Adipocyte (in vitro differentiated cells): ENCODE results near the gene MAP1LC3B.
"Not testable (repeated sequence)": the region's sequence is repeated elsewhere in the genome, so short reads cannot be mapped to it uniquely, and the experiment has no call there.

Source experiments
- DNase-seq: peaks from one replicate; pipeline ENCODE4 v3.0.0-alpha.2; 2015; ENCODE audit warnings: low read depth
- H3K27me3 ChIP-seq: replicated peaks from 2 replicates; pipeline ENCODE4 v1.7.0; 2013; ENCODE audit warnings: mild to moderate bottlenecking, low read length, moderate library complexity; ENCODE audit not compliant: control insufficient read depth, insufficient read depth
- H3K36me3 ChIP-seq: 2 replicates; pipeline ENCODE4 v1.7.0; 2013; ENCODE audit warnings: low read length, mild to moderate bottlenecking, moderate library complexity; ENCODE audit not compliant: control insufficient read depth, insufficient read depth, severe bottlenecking
- H3K4me1 ChIP-seq: 2 replicates; pipeline ENCODE4 v1.7.0; 2013; ENCODE audit warnings: mild to moderate bottlenecking, low read length, moderate library complexity; ENCODE audit not compliant: control insufficient read depth, insufficient read depth
- H3K4me3 ChIP-seq: 2 replicates; pipeline ENCODE4 v1.7.0; 2013; ENCODE audit warnings: mild to moderate bottlenecking, low read length, moderate library complexity
- H3K9ac ChIP-seq: 2 replicates; pipeline ENCODE4 v1.7.0; 2013; ENCODE audit warnings: mild to moderate bottlenecking, low read length, moderate library complexity
- H3K9me3 ChIP-seq: 2 replicates; pipeline ENCODE4 v1.7.0; 2013; ENCODE audit warnings: mild to moderate bottlenecking, low read length, moderate library complexity; ENCODE audit not compliant: control insufficient read depth

Gene MAP1LC3B

DNA sequence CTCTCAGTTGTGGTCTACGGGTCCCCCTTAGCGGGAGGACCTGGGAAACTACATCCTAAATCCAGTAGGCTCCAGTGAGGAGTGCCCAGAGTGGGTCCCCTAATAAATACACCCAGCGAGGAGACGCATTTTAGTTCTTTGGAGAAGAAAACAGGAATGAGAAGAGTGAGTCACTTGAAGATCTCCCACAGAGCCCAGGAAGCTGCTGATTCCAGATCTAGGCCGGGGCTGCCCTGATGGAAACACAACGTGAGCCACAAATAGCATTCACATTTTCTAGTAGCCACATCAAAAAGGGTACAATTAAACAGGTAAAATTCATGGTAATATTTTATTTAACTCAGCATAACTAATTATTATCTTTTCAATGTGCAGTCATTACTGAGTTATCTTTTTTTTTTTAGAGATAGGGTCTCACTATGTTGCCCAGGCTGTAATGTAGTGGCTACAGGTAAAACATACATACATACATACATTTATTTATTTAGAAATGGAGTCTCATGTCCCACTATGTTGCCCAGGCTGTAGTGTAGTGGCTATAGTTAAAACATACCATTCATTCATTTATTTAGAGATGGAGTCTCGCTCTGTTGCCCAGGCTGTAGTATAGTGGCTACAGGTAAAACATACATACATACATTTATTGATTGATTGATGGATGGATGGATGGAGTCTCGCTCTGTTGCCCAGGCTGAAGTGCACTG lies 30.1 kb upstream of the MAP1LC3B start:
- H3K4me1 ChIP-seq = peaks cover 5% of the 10 kb centered on the region
- H3K36me3 ChIP-seq = peaks cover 44% of the 10 kb centered on the region
- no peak overlapping the region for H3K4me3 ChIP-seq
- H3K9me3 ChIP-seq = no peaks in the 10 kb centered on the region
- no peaks in the 10 kb centered on the region for H3K27me3 ChIP-seq
- H3K9ac ChIP-seq = no peak overlapping the region
- no peak for DNase-seq

DNA sequence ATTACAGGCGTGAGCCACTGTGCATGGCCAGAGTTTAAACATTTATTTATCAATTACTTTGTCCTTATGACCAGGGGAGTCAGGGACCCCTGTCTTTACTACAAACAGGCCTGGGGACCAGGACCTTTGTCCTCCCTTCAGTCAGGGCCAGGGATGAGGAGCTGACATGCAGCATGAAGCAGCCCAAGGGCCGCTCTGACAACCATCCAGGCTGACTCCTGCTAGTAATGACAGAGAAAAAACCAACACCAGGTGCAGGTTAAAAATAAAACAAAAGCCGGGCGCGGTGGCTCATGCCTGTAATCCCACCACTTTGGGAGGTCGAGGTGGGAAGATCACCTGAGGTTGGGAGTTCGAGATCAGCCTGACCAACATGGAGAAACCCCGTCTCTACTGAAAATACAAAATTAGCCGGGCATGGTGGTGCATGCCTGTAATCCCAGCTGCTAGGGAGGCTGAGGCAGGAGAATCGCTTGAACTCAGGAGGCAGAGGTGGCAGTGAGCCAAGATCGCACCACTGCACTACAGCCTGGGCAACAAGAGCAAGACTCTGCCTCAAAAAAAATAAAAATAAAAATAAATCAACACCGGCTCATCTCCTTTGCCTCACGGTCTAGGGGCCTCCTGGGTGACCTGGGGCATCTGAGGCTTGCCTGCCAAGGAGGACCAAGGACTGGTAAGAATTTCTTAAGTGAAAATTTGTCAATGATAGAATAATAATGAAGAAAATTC lies 29.1 kb upstream of the MAP1LC3B start:
- H3K27me3 ChIP-seq, H3K4me1 ChIP-seq, DNase-seq, H3K4me3 ChIP-seq, H3K9ac ChIP-seq, H3K9me3 ChIP-seq: not testable (repeated sequence)
- peaks cover 37% of the 10 kb centered on the region for H3K36me3 ChIP-seq

DNA sequence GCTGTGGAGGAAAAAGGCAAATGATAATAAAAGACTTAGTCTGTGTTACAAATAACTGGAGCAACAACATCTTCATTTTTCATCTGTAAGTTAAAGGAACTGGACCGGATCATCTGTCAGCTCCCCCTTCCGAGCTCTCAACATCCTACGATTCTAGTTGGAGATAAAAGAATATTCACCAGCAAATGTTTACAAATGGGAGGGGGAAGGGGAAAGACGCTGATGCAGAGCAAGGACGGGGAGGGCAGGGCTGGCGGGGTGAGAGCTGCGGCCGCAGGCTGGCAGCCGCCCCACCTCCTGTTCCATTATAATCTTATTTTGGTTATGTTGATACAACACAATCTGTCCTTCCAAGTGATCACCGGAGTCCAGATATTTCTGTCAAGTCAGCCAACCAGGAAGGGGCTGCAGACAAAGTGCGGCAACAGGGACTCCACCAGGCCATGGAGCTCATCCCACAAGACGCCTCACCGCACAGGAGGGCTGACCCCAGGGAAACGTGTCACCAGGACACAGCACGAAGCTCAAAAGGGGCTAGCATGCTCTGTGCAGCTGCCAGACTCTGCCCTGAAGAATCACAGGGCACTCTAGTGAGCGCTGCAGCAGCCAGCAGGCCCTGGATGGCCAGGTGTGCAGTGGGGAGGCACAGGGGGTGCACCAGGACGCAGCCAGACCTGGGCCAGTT lies 28.2 kb upstream of the MAP1LC3B start:
- H3K9ac ChIP-seq = no peak overlapping the region
- no peak overlapping the region for H3K4me3 ChIP-seq
- no peaks in the 10 kb centered on the region for H3K27me3 ChIP-seq
- H3K9me3 ChIP-seq = no peaks in the 10 kb centered on the region
- H3K36me3 ChIP-seq = peaks cover 27% of the 10 kb centered on the region
- DNase-seq = no peak
- H3K4me1 ChIP-seq = peaks cover 5% of the 10 kb centered on the region

DNA sequence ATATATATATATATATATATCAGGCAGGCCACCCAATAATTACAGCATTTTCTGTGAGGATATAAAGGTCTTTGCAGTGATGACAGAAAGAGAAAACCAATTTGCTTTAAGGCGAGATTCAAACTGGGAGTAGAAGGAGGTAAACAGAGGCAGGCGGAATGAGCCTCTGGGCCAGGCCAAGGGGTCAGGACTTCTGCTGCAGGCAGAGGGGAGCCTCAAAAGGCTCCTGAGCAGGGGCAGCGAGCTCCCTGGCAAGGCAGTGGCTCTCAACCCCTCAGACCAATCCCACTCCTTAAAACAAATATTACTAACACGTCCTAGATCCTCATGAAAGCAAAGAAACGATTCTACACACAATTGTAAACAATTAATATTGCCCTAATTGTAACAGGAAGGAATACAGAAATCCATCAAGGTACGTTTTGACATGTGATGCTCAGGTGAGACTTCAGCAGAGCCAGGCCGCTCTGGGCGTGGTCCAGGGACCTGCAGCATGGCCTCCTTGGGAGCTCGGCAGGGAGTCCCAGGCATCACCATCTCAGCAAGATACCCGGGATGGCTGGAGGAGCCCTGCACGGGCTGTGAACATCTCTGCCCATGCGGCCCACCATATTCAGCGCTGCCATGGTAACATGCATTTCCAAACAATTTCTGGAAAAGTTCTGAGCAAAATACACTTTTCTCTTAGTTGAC lies 27.0 kb upstream of the MAP1LC3B start:
- Histone ChIP-seq H3K36me3 (peaks cover 15% of the 10 kb centered on the region), H3K27me3 (no peaks in the 10 kb centered on the region), H3K4me3 (no peak overlapping the region), H3K4me1 (peaks cover 5% of the 10 kb centered on the region), H3K9me3 (no peaks in the 10 kb centered on the region), H3K9ac (no peak overlapping the region)
- no peak for DNase-seq

DNA sequence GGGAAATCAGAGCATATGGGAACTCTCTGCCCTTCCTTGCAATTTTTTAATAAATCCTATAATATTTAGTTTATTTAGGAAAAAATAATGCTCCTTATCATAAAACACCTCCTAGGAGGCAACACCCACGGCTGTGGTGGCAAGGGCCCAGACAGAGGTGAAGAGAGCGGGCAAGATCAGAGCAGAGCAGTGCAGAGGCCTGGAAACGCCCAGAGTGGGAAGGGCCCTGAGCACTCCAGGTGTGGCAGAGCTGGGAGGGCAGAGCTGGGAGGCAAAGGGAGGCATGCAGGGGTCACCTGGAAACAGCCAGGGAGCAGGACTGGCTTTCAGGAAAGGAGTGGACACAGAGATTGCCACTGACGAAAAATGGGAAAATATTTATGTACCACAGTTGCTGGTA lies 25.8 kb upstream of the MAP1LC3B start:
- DNase-seq = no peak
- no peaks in the 10 kb centered on the region for H3K27me3 ChIP-seq
- peaks cover 5% of the 10 kb centered on the region for H3K4me1 ChIP-seq
- H3K36me3 ChIP-seq = peaks cover 9% of the 10 kb centered on the region
- no peak overlapping the region for H3K9ac ChIP-seq
- no peaks in the 10 kb centered on the region for H3K9me3 ChIP-seq
- no peak overlapping the region for H3K4me3 ChIP-seq

DNA sequence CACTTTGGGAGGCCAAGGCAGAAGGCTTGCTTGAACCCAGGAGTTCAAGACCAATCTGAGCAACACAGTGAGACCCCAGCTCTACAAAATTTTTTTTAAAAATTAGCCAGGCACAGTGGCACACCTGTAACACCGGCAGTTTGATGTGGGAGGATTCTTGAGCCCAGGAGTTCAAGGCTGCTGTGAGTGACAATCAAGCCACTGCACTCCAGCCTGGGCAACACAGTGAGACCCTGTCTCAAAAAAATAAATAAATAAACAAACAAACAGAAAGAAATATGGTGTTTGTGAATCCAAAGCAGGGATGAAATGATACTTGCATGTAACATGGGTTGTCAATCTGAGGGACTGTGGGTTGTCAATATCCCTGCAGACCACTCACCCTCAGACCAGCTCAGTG lies 25.2 kb upstream of the MAP1LC3B start:
- H3K36me3 ChIP-seq = peaks cover 3% of the 10 kb centered on the region
- no peak for DNase-seq
- H3K4me3 ChIP-seq = no peak overlapping the region
- peaks cover 5% of the 10 kb centered on the region for H3K4me1 ChIP-seq
- no peaks in the 10 kb centered on the region for H3K9me3 ChIP-seq
- H3K9ac ChIP-seq = no peak overlapping the region
- H3K27me3 ChIP-seq = no peaks in the 10 kb centered on the region

DNA sequence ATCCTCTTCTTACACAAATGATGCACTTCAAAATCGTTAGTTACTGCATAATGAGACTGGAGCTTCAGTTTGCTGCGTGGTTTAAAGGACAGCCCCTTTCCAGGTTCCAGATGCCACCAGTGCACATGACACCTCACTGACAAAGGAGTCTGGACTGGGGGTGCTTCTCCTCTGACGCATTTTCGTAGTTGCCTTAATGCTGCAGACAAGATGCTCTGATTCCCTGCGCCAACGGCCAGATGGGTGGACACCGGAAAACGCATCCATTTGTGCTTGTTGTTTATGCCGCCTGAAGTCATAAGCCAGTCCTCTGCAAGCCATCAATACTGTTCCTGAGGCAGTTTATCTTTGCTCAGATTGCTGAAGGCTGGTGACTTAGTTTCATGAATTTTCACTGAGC lies 24.6 kb upstream of the MAP1LC3B start:
- no peaks in the 10 kb centered on the region for H3K9me3 ChIP-seq
- peaks cover 5% of the 10 kb centered on the region for H3K4me1 ChIP-seq
- H3K4me3 ChIP-seq = no peak overlapping the region
- H3K36me3 ChIP-seq = no peaks in the 10 kb centered on the region
- DNase-seq = no peak
- no peaks in the 10 kb centered on the region for H3K27me3 ChIP-seq
- no peak overlapping the region for H3K9ac ChIP-seq

DNA sequence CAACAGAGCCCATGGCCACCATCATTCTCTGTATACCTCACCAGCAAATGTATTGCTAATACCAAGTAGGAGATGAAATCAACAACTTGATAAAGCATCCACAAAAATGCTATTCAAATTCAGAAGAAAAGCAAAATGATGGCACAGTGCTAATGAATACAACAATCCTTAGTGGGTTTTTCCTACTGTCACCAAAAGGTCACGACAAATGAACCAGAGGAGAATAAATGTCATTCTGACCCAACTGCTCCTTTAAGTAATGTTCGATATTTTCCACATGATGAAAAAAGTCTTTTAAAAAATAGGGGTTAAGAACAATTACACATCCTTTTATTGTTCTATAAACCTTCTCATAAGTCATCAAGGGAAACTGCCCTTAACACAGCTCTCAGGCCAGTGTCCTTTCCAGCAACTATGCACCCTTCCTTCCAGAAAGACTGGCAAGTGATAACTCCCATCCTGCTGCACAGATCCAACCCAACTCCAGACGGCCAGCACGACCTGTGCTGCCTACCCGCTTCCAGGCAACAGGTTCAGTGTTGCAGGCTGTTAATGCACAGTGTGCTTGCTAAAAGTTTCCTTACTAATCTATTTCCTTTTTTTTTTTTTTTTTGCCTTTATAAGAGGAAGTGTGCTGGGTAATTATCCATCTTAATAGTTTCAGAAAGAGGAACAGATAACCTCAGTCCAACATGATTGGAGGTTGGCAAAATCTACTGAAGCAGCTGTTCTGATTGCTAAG lies 23.9 kb upstream of the MAP1LC3B start:
- no peaks in the 10 kb centered on the region for H3K36me3 ChIP-seq
- peaks cover 5% of the 10 kb centered on the region for H3K4me1 ChIP-seq
- no peak overlapping the region for H3K4me3 ChIP-seq
- no peaks in the 10 kb centered on the region for H3K9me3 ChIP-seq
- H3K9ac ChIP-seq = no peak overlapping the region
- DNase-seq = no peak
- H3K27me3 ChIP-seq = no peaks in the 10 kb centered on the region

DNA sequence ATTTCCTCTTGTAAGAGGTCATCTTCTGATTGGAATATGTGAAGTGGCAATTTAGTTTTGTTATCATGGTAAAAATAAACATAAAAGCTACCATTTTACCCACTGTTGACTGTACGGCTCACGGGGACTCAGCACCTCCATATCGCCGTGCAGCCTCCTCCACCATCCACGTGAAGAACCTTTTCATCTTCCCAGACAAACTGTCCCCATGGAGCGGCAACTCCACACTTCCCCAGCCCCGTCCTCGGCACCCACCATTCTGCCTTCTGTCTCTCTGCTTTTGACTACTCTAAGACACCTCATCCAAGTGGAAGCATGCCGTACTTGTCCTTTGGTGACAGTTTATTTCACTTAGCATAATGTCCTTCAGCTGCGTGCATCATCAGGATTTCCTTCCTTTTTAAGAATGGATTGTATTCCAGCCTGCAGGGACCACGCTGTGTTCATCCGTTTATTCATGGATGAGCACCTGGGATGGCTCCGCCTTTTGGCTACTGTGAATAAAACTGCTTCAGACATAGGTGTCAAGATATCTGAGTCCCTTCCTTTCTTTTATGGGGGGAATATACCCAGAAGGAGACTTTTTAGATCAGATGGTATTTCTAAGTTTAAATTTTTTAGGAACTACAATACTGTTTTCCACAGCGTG lies 22.9 kb upstream of the MAP1LC3B start:
- H3K9me3 ChIP-seq = no peaks in the 10 kb centered on the region
- no peak overlapping the region for H3K4me3 ChIP-seq
- no peaks in the 10 kb centered on the region for H3K27me3 ChIP-seq
- H3K9ac ChIP-seq = no peak overlapping the region
- DNase-seq = no peak
- peaks cover under 1% of the 10 kb centered on the region for H3K4me1 ChIP-seq
- peaks cover under 1% of the 10 kb centered on the region for H3K36me3 ChIP-seq

DNA sequence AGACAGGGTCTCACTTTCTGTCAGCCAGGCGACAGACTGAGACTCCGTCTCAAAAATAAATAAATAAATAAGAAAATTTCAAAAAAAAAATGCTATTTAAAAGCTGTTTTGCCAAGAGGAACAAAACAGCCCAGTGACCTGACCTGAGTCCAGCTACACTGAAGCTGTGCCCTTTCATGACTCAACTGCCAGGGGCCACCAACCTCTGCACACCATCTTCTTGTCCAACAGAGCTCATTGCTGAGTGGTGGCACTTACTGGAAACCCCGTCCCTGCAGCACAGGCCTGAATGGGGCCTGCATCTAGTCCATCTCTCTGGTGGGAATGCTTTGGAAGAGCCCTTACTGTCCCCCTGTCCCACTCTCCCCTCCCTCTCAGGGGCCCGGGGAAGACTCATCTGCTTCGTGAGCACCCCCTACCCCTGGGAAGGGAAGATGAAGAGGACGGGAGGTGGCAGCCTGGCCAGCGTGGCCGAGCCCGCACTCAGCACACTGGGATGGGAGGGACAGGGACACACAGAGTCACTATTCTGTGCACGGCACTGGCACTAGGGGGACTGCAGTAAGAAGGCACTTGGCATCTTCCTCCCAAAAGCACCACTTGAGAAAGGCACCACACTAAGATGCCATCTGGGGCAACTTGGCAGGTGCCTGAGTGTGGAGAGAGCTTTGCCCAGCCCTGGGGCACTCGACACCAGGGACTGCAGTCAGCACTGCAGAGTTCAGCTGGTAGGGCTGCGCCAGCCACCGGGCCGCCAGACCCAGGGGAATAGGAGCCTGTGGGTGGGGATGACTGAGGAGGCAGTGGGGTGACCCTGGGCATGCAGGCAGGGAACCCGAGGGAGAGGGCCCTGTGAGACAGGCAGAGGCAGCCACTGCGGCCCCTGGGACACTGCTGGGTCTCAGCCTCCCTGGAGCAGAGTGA lies 22.1 kb upstream of the MAP1LC3B start:
- Histone ChIP-seq H3K27me3 (no peaks in the 10 kb centered on the region), H3K9ac (no peak overlapping the region), H3K36me3 (peaks cover 4% of the 10 kb centered on the region), H3K4me1 (peaks cover 4% of the 10 kb centered on the region), H3K4me3 (no peak overlapping the region), H3K9me3 (no peaks in the 10 kb centered on the region)
- no peak for DNase-seq
